Keratinocyte (primary cell): ENCODE measurements around the gene GAP43. TPM values are rescaled to one million over a fixed set of nuclear protein-coding genes. Genes with fewer than 3 reads are reported as not detected.
A peak's percentile ranks its signal among the peaks of the same experiment; 100 is the strongest.

ENCODE experiments used
- DNase-seq: peaks from one replicate; pipeline ENCODE4 v3.0.0-alpha.2; 2011; ENCODE audit warnings: low read depth, missing footprints, low spot score
- FAIRE-seq: peaks from 2 replicates; lab custom pipeline; 2011; peaks lifted over from hg19 to GRCh38; lab: Jason Lieb, UNC
- H2AFZ ChIP-seq: 2 replicates; pipeline ENCODE4 v1.6.0; 2012; ENCODE audit warnings: low read length, control low read depth, inconsistent platforms; ENCODE audit not compliant: control insufficient read depth
- H3K27ac ChIP-seq: 2 replicates; pipeline ENCODE4 v1.5.1; 2011; ENCODE audit warnings: low read length; ENCODE audit not compliant: control insufficient read depth, insufficient read depth
- H3K27me3 ChIP-seq: 3 replicates; pipeline ENCODE4 v1.6.0; 2011; ENCODE audit warnings: low read length; ENCODE audit not compliant: control insufficient read depth, insufficient read depth; ENCODE audit errors: extremely low read depth
- H3K36me3 ChIP-seq, 2 experiments: 2 replicates in 1 of 2; 3 replicates in 1 of 2; pipeline ENCODE4 v1.5.1; 2011; ENCODE audit warnings: low read length in 2 of 2, mild to moderate bottlenecking in 1 of 2; ENCODE audit not compliant: control insufficient read depth in 2 of 2, insufficient read depth in 2 of 2; ENCODE audit errors: extremely low read depth in 1 of 2
- H3K4me1 ChIP-seq: 3 replicates; pipeline ENCODE4 v1.5.1; 2011; ENCODE audit warnings: low read length; ENCODE audit not compliant: control insufficient read depth, insufficient read depth; ENCODE audit errors: extremely low read depth
- H3K4me2 ChIP-seq: 3 replicates; pipeline ENCODE4 v1.6.0; 2011; ENCODE audit warnings: low read depth, low read length; ENCODE audit not compliant: control insufficient read depth, insufficient read depth; ENCODE audit errors: extremely low read depth
- H3K4me3 ChIP-seq, 3 experiments: fragments of 200-600 bp in 1 of 3; sonication (generic) in 1 of 3; 2 replicates in 2 of 3; 3 replicates in 1 of 3; pipeline ENCODE4 v1.5.1; 2011 to 2016; ENCODE audit warnings: low read length in 3 of 3, mild to moderate bottlenecking in 3 of 3, control low read depth in 2 of 3, inconsistent platforms in 1 of 3, low read depth in 1 of 3, mixed read lengths in 1 of 3, mixed run types in 1 of 3, moderate library complexity in 1 of 3; ENCODE audit not compliant: control insufficient read depth in 2 of 3, insufficient read depth in 2 of 3; ENCODE audit errors: extremely low read depth in 1 of 3
- H3K79me2 ChIP-seq: 2 replicates; pipeline ENCODE4 v1.6.0; 2012; ENCODE audit warnings: low read length; ENCODE audit not compliant: control insufficient read depth, insufficient read depth
- H3K9ac ChIP-seq: 3 replicates; pipeline ENCODE4 v1.6.0; 2011; ENCODE audit warnings: low read length; ENCODE audit not compliant: control insufficient read depth, insufficient read depth; ENCODE audit errors: extremely low read depth
- H3K9me1 ChIP-seq: 3 replicates; pipeline ENCODE4 v1.6.0; 2011; ENCODE audit warnings: low read length; ENCODE audit not compliant: control insufficient read depth, insufficient read depth; ENCODE audit errors: extremely low read depth
- H3K9me3 ChIP-seq: 2 replicates; pipeline ENCODE4 v1.5.1; 2012; ENCODE audit warnings: low read depth, low read length; ENCODE audit not compliant: control insufficient read depth
- H4K20me1 ChIP-seq: 3 replicates; pipeline ENCODE4 v1.6.0; 2011; ENCODE audit warnings: low read length; ENCODE audit not compliant: control insufficient read depth, insufficient read depth; ENCODE audit errors: extremely low read depth
- CTCF ChIP-seq, 3 experiments: IDR thresholded peaks in 1 of 3; conservative IDR thresholded peaks in 1 of 3; optimal IDR thresholded peaks in 1 of 3; 2 replicates in 2 of 3; 3 replicates in 1 of 3; pipeline versions ENCODE3 to v1.5.1; 2011; ENCODE audit warnings: low read length in 3 of 3, mild to moderate bottlenecking in 3 of 3, moderate library complexity in 2 of 3, control low read depth in 1 of 3, inconsistent platforms in 1 of 3; ENCODE audit not compliant: insufficient read depth in 2 of 3; ENCODE audit errors: extremely low read depth in 1 of 3
- EZH2 ChIP-seq: IDR thresholded peaks from one replicate; pipeline ENCODE4 v1.6.1; 2012; ENCODE audit warnings: inconsistent platforms, mild to moderate bottlenecking, low read length, moderate library complexity
- dilution Hi-C: fragments of 300-500 bp; cut with MboI; formaldehyde crosslinking; loops from one replicate; pipeline ENCODE4 v1.7.0; 2020; ENCODE audit warnings: low sequenced_read_pairs; ENCODE audit not compliant: extremely low pct_ligation_motif_present
- polyA minus RNA-seq, 3 experiments: library from RNA; depleted of rRNA, polyadenylated mRNA; stranded (reverse); fragments of >200 nt; gene quantifications; 1 replicate in 1 of 3; 2 replicates in 1 of 3; 3 replicates in 1 of 3; pipeline ENCODE4 v1.2.3, GENCODE V29; 2011
- polyA plus RNA-seq, 5 experiments: library from polyadenylated mRNA; depleted of rRNA in 3 of 5; stranded (reverse) in 3 of 5; stranded (forward) in 1 of 5; unstranded in 1 of 5; fragments of >200 nt; gene quantifications; 1 replicate in 1 of 5; 2 replicates in 3 of 5; 3 replicates in 1 of 5; pipeline versions ENCODE4 v1.2.1 to v1.2.3, GENCODE V29; 2011 to 2012; ENCODE audit warnings: missing spikeins in 2 of 5, low read depth in 1 of 5, low replicate concordance in 1 of 5

The GAP43 gene
- polyA plus RNA-seq: not detected in 3 replicates
- not detected for polyA plus RNA-seq (2011; ENCODE audit: low read depth)
- polyA plus RNA-seq (2011; cell fraction: cytosol; rRNA removed): not detected in 2 replicates
- not detected in 2 replicates for polyA plus RNA-seq (2011; cell fraction: nucleus; rRNA removed)
- polyA plus RNA-seq (2012; ENCODE audit: low replicate concordance): not detected in 2 replicates
- not detected in 3 replicates for polyA minus RNA-seq
- not detected for polyA minus RNA-seq (2011; cell fraction: cytosol; rRNA and poly(A)+ RNA removed)
- polyA minus RNA-seq (2011; cell fraction: nucleus; rRNA and poly(A)+ RNA removed): not detected in 2 replicates

DNA sequence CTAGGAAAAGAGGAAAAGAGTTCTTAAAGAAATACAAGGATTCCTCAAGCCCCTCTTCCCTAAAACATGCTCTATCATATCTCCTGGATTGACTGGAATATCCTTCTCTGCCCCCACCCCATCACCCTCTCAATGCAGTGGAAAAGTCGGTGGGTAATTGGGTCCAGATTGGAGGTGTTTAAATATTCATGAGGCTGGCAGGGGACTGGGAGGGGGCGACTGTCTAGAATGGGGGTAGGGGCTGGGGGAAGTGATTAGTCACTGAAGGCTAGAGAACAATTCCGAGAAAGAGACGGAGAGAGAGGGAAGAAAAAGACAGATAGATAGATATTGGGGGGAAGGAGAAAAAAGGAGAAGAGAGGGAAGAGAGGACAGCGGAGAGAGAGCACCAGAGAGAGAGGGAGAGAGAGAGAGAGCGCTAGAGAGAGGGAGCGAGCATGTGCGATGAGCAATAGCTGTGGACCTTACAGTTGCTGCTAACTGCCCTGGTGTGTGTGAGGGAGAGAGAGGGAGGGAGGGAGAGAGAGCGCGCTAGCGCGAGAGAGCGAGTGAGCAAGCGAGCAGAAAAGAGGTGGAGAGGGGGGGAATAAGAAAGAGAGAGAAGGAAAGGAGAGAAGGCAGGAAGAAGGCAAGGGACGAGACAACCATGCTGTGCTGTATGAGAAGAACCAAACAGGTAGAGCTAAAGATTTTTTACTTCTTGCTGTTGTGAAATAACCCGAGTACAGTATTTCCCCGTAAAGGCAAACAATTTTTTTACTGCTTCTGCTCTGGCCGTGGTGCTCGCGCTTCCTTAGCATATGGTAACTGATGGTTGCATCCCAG, at the start of gene GAP43:
GAP43 (plus strand) TSS at position 467 of the 825 bp plus-strand sequence; CDS start at position 647, 180 bp downstream.
- DNase-seq (no peak), FAIRE-seq (no peak)
- H3K9me3 ChIP-seq: no peaks in the 10 kb centered on the region
- H3K27ac ChIP-seq: no peak within 1 kb of the TSS
- no peaks in the 10 kb centered on the region for H3K36me3 ChIP-seq
- peak within 1 kb of the TSS in 1 of 3 experiments; percentile 4 for H3K4me3 ChIP-seq
- H2AFZ ChIP-seq: peak within 1 kb of the TSS; percentile 20
- H3K79me2 ChIP-seq: no peaks in the 10 kb centered on the region
- H3K4me1 ChIP-seq: peaks cover 3% of the 10 kb centered on the region
- no peaks in the 10 kb centered on the region for H3K9me1 ChIP-seq
- H4K20me1 ChIP-seq: no peaks in the 10 kb centered on the region
- peak within 1 kb of the TSS; percentile 58 for H3K4me2 ChIP-seq
- no peak within 1 kb of the TSS for H3K9ac ChIP-seq
- TF ChIP-seq CTCF (optimal IDR thresholded peaks at IDR 0.05 in 1 of 3, IDR thresholded peaks at IDR 0.05 in 1 of 3, conservative IDR thresholded peaks at IDR 0.05 in 1 of 3; ENCODE audit: extremely low read depth in 1 of 3, insufficient read depth in 2 of 3, low read length in 3 of 3) (no peak), EZH2 (no peak)
- peaks cover 38% of the 10 kb centered on the region for H3K27me3 ChIP-seq
- dilution Hi-C loops: no loop called here

- no peak for FAIRE-seq
- Histone ChIP-seq H3K27ac (no peak overlapping the region), H3K9me3 (no peaks in the 10 kb centered on the region), H4K20me1 (no peaks in the 10 kb centered on the region), H3K9ac (no peak overlapping the region), H3K4me1 (no peaks in the 10 kb centered on the region), H3K36me3 (no peaks in the 10 kb centered on the region), H3K27me3 (no peaks in the 10 kb centered on the region), H2AFZ (no peak overlapping the region), H3K4me3 (no peak overlapping the region), H3K4me2 (no peak overlapping the region), H3K9me1 (no peaks in the 10 kb centered on the region), H3K79me2 (no peaks in the 10 kb centered on the region)
- TF ChIP-seq CTCF (optimal IDR thresholded peaks at IDR 0.05 in 1 of 3, IDR thresholded peaks at IDR 0.05 in 1 of 3, conservative IDR thresholded peaks at IDR 0.05 in 1 of 3; ENCODE audit: extremely low read depth in 1 of 3, insufficient read depth in 2 of 3, low read length in 3 of 3): no peak
- TF ChIP-seq EZH2: no peak
- DNase-seq: no peak
- dilution Hi-C loops: no loop called here
Observed at GRCh38 chr3:115576325-115576875, 46.9 kb upstream of the GAP43 start.
